ENCODE results near the gene CTSA.

CTSA gene

GRCh38 chr20:45910670-45911485 is 19.7 kb downstream of the CTSA start:
- WGBS, 2 donors (ENCODE audit: extremely low coverage in 2 of 2, insufficient read length in 2 of 2, insufficient replicate concordance in 1 of 2): 100% methylated on average over 1 of the region's 43 CpGs; no CpG with 5 or more reads in 1 of the 2 donors
- Histone ChIP-seq H3K14ac (ENCODE audit: low read length) (peak overlapping the region; percentile 98), H3K4me1 (ENCODE audit: control insufficient read depth in 2 of 2, insufficient read depth in 1 of 2, low read depth in 1 of 2, low read length in 2 of 2) (peaks cover 6 to 12% of the 10 kb centered on the region in 2 donors), H2BK12ac (ENCODE audit: low read length) (no peak overlapping the region), H2AK5ac (ENCODE audit: low read depth, low read length) (peak overlapping the region; percentile 97), H3K4ac (ENCODE audit: low read length) (no peak overlapping the region), H4K91ac (ENCODE audit: low read depth, low read length, poor library complexity) (no peak overlapping the region), H4K8ac (ENCODE audit: low read depth, low read length) (peak overlapping the region; percentile 56), H3K79me1 (ENCODE audit: low read depth, low read length) (no peaks in the 10 kb centered on the region), H2AFZ (ENCODE audit: low read length) (peak overlapping the region; percentile 92), H3K4me3 (ENCODE audit: low read length in 2 of 2) (peak overlapping the region; percentile 54 to 85), H3K4me2 (ENCODE audit: insufficient read depth, low read length, poor library complexity, severe bottlenecking) (peak overlapping the region; percentile 90), H3K9ac (ENCODE audit: low read depth, low read length, poor library complexity) (peak overlapping the region; percentile 96), H2BK5ac (ENCODE audit: low read length) (peak overlapping the region; percentile 68), H3K36me3 (replicated peaks in 1 of 2; ENCODE audit: control insufficient read depth in 2 of 2, insufficient read depth in 2 of 2, low read length in 2 of 2) (peaks cover 22 to 42% of the 10 kb centered on the region in 2 donors), H2BK120ac (ENCODE audit: low read depth, low read length) (peak overlapping the region; percentile 35), H3K27me3 (ENCODE audit: control insufficient read depth in 3 of 3, insufficient read depth in 3 of 3, low read depth in 1 of 3, low read length in 3 of 3) (no peaks in the 10 kb centered on the region), H2BK15ac (ENCODE audit: low read length) (peak overlapping the region; percentile 62), H3K27ac (replicated peaks; ENCODE audit: low read length) (peak overlapping the region; percentile 94), H3K23ac (ENCODE audit: low read depth, low read length, poor library complexity) (peak overlapping the region; percentile 98), H3K18ac (ENCODE audit: low read length) (peak overlapping the region; percentile 86), H3K9me3 (replicated peaks in 1 of 2; ENCODE audit: control insufficient read depth in 2 of 2, insufficient read depth in 1 of 2, low read depth in 1 of 2, low read length in 2 of 2) (no peaks in the 10 kb centered on the region)
- DNase-seq (ENCODE audit: low spot score): peak; percentile 99

- H3K79me1 ChIP-seq (ENCODE audit: low read depth, low read length): no peaks in the 10 kb centered on the region
- no peak within 1 kb of the TSS for H3K4ac ChIP-seq (ENCODE audit: low read length)
- peak; percentile 78 for DNase-seq (ENCODE audit: low spot score)
- H2AK5ac ChIP-seq (ENCODE audit: low read depth, low read length): peak within 1 kb of the TSS; percentile 97
- peak within 1 kb of the TSS; percentile 88 for H2BK5ac ChIP-seq (ENCODE audit: low read length)
- H3K4me1 ChIP-seq (ENCODE audit: control insufficient read depth in 2 of 2, insufficient read depth in 1 of 2, low read depth in 1 of 2, low read length in 2 of 2): peaks cover 6 to 12% of the 10 kb centered on the region in 2 donors
- no peak within 1 kb of the TSS for H4K91ac ChIP-seq (ENCODE audit: low read depth, low read length, poor library complexity)
- H3K9ac ChIP-seq (ENCODE audit: low read depth, low read length, poor library complexity): peak within 1 kb of the TSS; percentile 96
- peak within 1 kb of the TSS; percentile 94 for H3K27ac ChIP-seq (replicated peaks; ENCODE audit: low read length)
- H3K4me3 ChIP-seq (ENCODE audit: low read length in 2 of 2): peak within 1 kb of the TSS; percentile 54 to 85
- WGBS, 2 donors (ENCODE audit: extremely low coverage in 2 of 2, insufficient read length in 2 of 2, insufficient replicate concordance in 1 of 2): no CpG with 5 or more reads among the region's 58 CpGs
- H4K8ac ChIP-seq (ENCODE audit: low read depth, low read length): peak within 1 kb of the TSS; percentile 56
- no peaks in the 10 kb centered on the region for H3K27me3 ChIP-seq (ENCODE audit: control insufficient read depth in 3 of 3, insufficient read depth in 3 of 3, low read depth in 1 of 3, low read length in 3 of 3)
- peak within 1 kb of the TSS; percentile 14 for H2BK12ac ChIP-seq (ENCODE audit: low read length)
- H3K23ac ChIP-seq (ENCODE audit: low read depth, low read length, poor library complexity): peak within 1 kb of the TSS; percentile 98
- H3K9me3 ChIP-seq (replicated peaks in 1 of 2; ENCODE audit: control insufficient read depth in 2 of 2, insufficient read depth in 1 of 2, low read depth in 1 of 2, low read length in 2 of 2): no peaks in the 10 kb centered on the region
- peak within 1 kb of the TSS; percentile 62 for H2BK15ac ChIP-seq (ENCODE audit: low read length)
- peaks cover 19 to 35% of the 10 kb centered on the region in 2 donors for H3K36me3 ChIP-seq (replicated peaks in 1 of 2; ENCODE audit: control insufficient read depth in 2 of 2, insufficient read depth in 2 of 2, low read length in 2 of 2)
- peak within 1 kb of the TSS; percentile 35 for H2BK120ac ChIP-seq (ENCODE audit: low read depth, low read length)
- peak within 1 kb of the TSS; percentile 86 for H3K18ac ChIP-seq (ENCODE audit: low read length)
- H3K14ac ChIP-seq (ENCODE audit: low read length): peak within 1 kb of the TSS; percentile 98
- H3K4me2 ChIP-seq (ENCODE audit: insufficient read depth, low read length, poor library complexity, severe bottlenecking): peak within 1 kb of the TSS; percentile 90
- peak within 1 kb of the TSS; percentile 92 for H2AFZ ChIP-seq (ENCODE audit: low read length)
These were observed 20.6 kb downstream of the CTSA start, which contains the start of gene PLTP for GRCh38 chr20:45911486-45912343. PLTP (minus strand) TSS chr20:45912155; CDS start chr20:45911452, 703 bp downstream.

- H3K4me3 ChIP-seq (ENCODE audit: low read length in 2 of 2): peak overlapping the region; percentile 54 to 68
- H3K27me3 ChIP-seq (ENCODE audit: control insufficient read depth in 3 of 3, insufficient read depth in 3 of 3, low read depth in 1 of 3, low read length in 3 of 3): no peaks in the 10 kb centered on the region
- H3K4me2 ChIP-seq (ENCODE audit: insufficient read depth, low read length, poor library complexity, severe bottlenecking): peak overlapping the region; percentile 90
- no peak overlapping the region for H3K23ac ChIP-seq (ENCODE audit: low read depth, low read length, poor library complexity)
- no peak overlapping the region for H2AK5ac ChIP-seq (ENCODE audit: low read depth, low read length)
- no peak overlapping the region for H2BK5ac ChIP-seq (ENCODE audit: low read length)
- no peak for DNase-seq (ENCODE audit: low spot score)
- H2BK15ac ChIP-seq (ENCODE audit: low read length): peak overlapping the region; percentile 20
- no peak overlapping the region for H3K27ac ChIP-seq (replicated peaks; ENCODE audit: low read length)
- H4K8ac ChIP-seq (ENCODE audit: low read depth, low read length): no peak overlapping the region
- H3K4ac ChIP-seq (ENCODE audit: low read length): no peak overlapping the region
- peaks cover 6 to 12% of the 10 kb centered on the region in 2 donors for H3K4me1 ChIP-seq (ENCODE audit: control insufficient read depth in 2 of 2, insufficient read depth in 1 of 2, low read depth in 1 of 2, low read length in 2 of 2)
- peaks cover 18 to 29% of the 10 kb centered on the region in 2 donors for H3K36me3 ChIP-seq (replicated peaks in 1 of 2; ENCODE audit: control insufficient read depth in 2 of 2, insufficient read depth in 2 of 2, low read length in 2 of 2)
- no peak overlapping the region for H2BK120ac ChIP-seq (ENCODE audit: low read depth, low read length)
- peak overlapping the region; percentile 92 for H2AFZ ChIP-seq (ENCODE audit: low read length)
- peak overlapping the region; percentile 84 for H3K18ac ChIP-seq (ENCODE audit: low read length)
- no CpG with 5 or more reads among the region's 4 CpGs for WGBS, 2 donors (ENCODE audit: extremely low coverage in 2 of 2, insufficient read length in 2 of 2, insufficient replicate concordance in 1 of 2)
- no peak overlapping the region for H3K14ac ChIP-seq (ENCODE audit: low read length)
- H2BK12ac ChIP-seq (ENCODE audit: low read length): no peak overlapping the region
- no peak overlapping the region for H3K9ac ChIP-seq (ENCODE audit: low read depth, low read length, poor library complexity)
- H4K91ac ChIP-seq (ENCODE audit: low read depth, low read length, poor library complexity): no peak overlapping the region
- H3K79me1 ChIP-seq (ENCODE audit: low read depth, low read length): no peaks in the 10 kb centered on the region
- H3K9me3 ChIP-seq (replicated peaks in 1 of 2; ENCODE audit: control insufficient read depth in 2 of 2, insufficient read depth in 1 of 2, low read depth in 1 of 2, low read length in 2 of 2): no peaks in the 10 kb centered on the region
These were observed 21.2 kb downstream of the CTSA start for GRCh38 chr20:45912344-45912682.

All from neuronal stem cell (in vitro differentiated cells).